Activated T-helper 1 cell treated with anti-CD3 and anti-CD28 coated beads, Interleukin-12 subunit alpha, Interleukin-12 subunit beta, Interleukin-2, Interleukin-4 antibody, amounts not matched to agents 30 ng/mL and 10 ng/mL and 1 ng/mL, durations not matched to agents 14 hours and 24 hours and 36 hours (primary cell): Measurements from ENCODE around the gene CD300LF. TPM values are rescaled to one million over a fixed set of nuclear protein-coding genes. Genes with fewer than 3 reads are reported as not detected.
A peak's percentile ranks its signal among the peaks of the same experiment; 100 is the strongest.

Experiments used
- DNase-seq: peaks from one replicate; pipeline ENCODE4 v3.0.0; 2021; ENCODE audit warnings: low spot score
- H3K27ac Mint-ChIP-seq: one replicate; pipeline ENCODE4 v1.8.0; 2021; ENCODE audit warnings: mild to moderate bottlenecking, mixed read lengths
- H3K27me3 Mint-ChIP-seq: one replicate; pipeline ENCODE4 v1.8.0; 2022; ENCODE audit warnings: mild to moderate bottlenecking, moderate library complexity, mixed read lengths; ENCODE audit not compliant: insufficient read depth
- H3K36me3 Mint-ChIP-seq: one replicate; pipeline ENCODE4 v1.8.0; 2021; ENCODE audit warnings: low read depth, mixed read lengths
- H3K4me1 Mint-ChIP-seq: one replicate; pipeline ENCODE4 v1.8.0; 2021; ENCODE audit warnings: low read depth, mixed read lengths
- H3K4me3 Mint-ChIP-seq: one replicate; pipeline ENCODE4 v1.8.0; 2021; ENCODE audit warnings: mild to moderate bottlenecking, moderate library complexity, mixed read lengths
- H3K9me3 Mint-ChIP-seq: one replicate; pipeline ENCODE4 v1.8.0; 2021; ENCODE audit warnings: mixed read lengths
- intact Hi-C: fragments of 100-400 bp; cut with micrococcal nuclease; formaldehyde crosslinking; loops from one replicate; pipeline ENCODE4 v1.15.1; 2024
- total RNA-seq: library from RNA; stranded (reverse); gene quantifications from 2 replicates; pipeline ENCODE4 v1.2.3, GENCODE V29; 2022

Gene CD300LF
- total RNA-seq, 1 donor from 2014 or later, result not detected

GRCh38 chr17:74744349-74744713, 31.6 kb upstream of the CD300LF start:
- H3K36me3 Mint-ChIP-seq, result peaks cover 6% of the 10 kb centered on the region
- peak overlapping the region; percentile 15 for H3K4me3 Mint-ChIP-seq
- H3K9me3 Mint-ChIP-seq, result no peaks in the 10 kb centered on the region
- no peak overlapping the region for H3K27ac Mint-ChIP-seq
- H3K27me3 Mint-ChIP-seq, result no peaks in the 10 kb centered on the region
- peaks cover 73% of the 10 kb centered on the region for H3K4me1 Mint-ChIP-seq
- intact Hi-C loops, result loop anchor here (1.0 to 10.0 kb wide), 6 partner anchors 26 to 290 kb away; no protein-coding TSS in a partner anchor
- no peak for DNase-seq

- H3K27ac Mint-ChIP-seq, result peak overlapping the region; percentile 88
- DNase-seq, result no peak
- H3K27me3 Mint-ChIP-seq, result no peaks in the 10 kb centered on the region
- no peak overlapping the region for H3K4me3 Mint-ChIP-seq
- intact Hi-C loops, result loop anchor here (1.0 to 10.0 kb wide), 7 partner anchors 15 to 291 kb away; no protein-coding TSS in a partner anchor
- H3K9me3 Mint-ChIP-seq, result no peaks in the 10 kb centered on the region
- peaks cover 8% of the 10 kb centered on the region for H3K36me3 Mint-ChIP-seq
- H3K4me1 Mint-ChIP-seq, result peaks cover 78% of the 10 kb centered on the region
These were observed 31.0 kb upstream of the CD300LF start for GRCh38 chr17:74743755-74744154.

- Mint-ChIP-seq H3K36me3 (peaks cover 10% of the 10 kb centered on the region), H3K27me3 (no peaks in the 10 kb centered on the region), H3K27ac (peak overlapping the region; percentile 88), H3K4me3 (peak overlapping the region; percentile 77), H3K9me3 (no peaks in the 10 kb centered on the region), H3K4me1 (peaks cover 85% of the 10 kb centered on the region)
- DNase-seq, result no peak
- intact Hi-C loops, result loop anchor here (2.0 to 10.0 kb wide), 2 partner anchors 16 to 292 kb away; no protein-coding TSS in a partner anchor
These were observed 30.3 kb upstream of the CD300LF start for GRCh38 chr17:74742978-74743545.

GRCh38 chr17:74742153-74742515, 29.4 kb upstream of the CD300LF start:
- no peaks in the 10 kb centered on the region for H3K9me3 Mint-ChIP-seq
- peak; percentile 71 for DNase-seq
- intact Hi-C loops, result loop anchor here (2.0 to 10.0 kb wide), 2 partner anchors 17 to 293 kb away; no protein-coding TSS in a partner anchor
- H3K4me3 Mint-ChIP-seq, result peak overlapping the region; percentile 63
- no peaks in the 10 kb centered on the region for H3K27me3 Mint-ChIP-seq
- H3K4me1 Mint-ChIP-seq, result peaks cover 86% of the 10 kb centered on the region
- peaks cover 10% of the 10 kb centered on the region for H3K36me3 Mint-ChIP-seq
- H3K27ac Mint-ChIP-seq, result peak overlapping the region; percentile 88

- Mint-ChIP-seq H3K27ac (peak overlapping the region; percentile 88), H3K4me3 (peak overlapping the region; percentile 33), H3K27me3 (no peaks in the 10 kb centered on the region), H3K36me3 (peaks cover 10% of the 10 kb centered on the region), H3K4me1 (peaks cover 83% of the 10 kb centered on the region), H3K9me3 (no peaks in the 10 kb centered on the region)
- intact Hi-C loops, result loop anchor here (10.0 kb wide), 1 partner anchor 294 kb away; no protein-coding TSS in a partner anchor
- no peak for DNase-seq
These were observed 28.1 kb upstream of the CD300LF start for GRCh38 chr17:74740641-74741387.

- no peaks in the 10 kb centered on the region for H3K27me3 Mint-ChIP-seq
- H3K4me1 Mint-ChIP-seq, result peaks cover 83% of the 10 kb centered on the region
- H3K36me3 Mint-ChIP-seq, result peaks cover 10% of the 10 kb centered on the region
- no peaks in the 10 kb centered on the region for H3K9me3 Mint-ChIP-seq
- no peak for DNase-seq
- peak overlapping the region; percentile 76 for H3K27ac Mint-ChIP-seq
- H3K4me3 Mint-ChIP-seq, result peak overlapping the region; percentile 55
- intact Hi-C loops, result loop anchor here (10.0 kb wide), 1 partner anchor 295 kb away; no protein-coding TSS in a partner anchor
These were observed 27.4 kb upstream of the CD300LF start for GRCh38 chr17:74740173-74740572.

GRCh38 chr17:74739227-74739831, 26.6 kb upstream of the CD300LF start:
- Mint-ChIP-seq H3K4me1 (peaks cover 76% of the 10 kb centered on the region), H3K27me3 (peaks cover 4% of the 10 kb centered on the region), H3K9me3 (no peaks in the 10 kb centered on the region), H3K36me3 (peaks cover 10% of the 10 kb centered on the region), H3K4me3 (peak overlapping the region; percentile 89), H3K27ac (peak overlapping the region; percentile 84)
- intact Hi-C loops, result loop anchor here (5.0 to 10.0 kb wide), 4 partner anchors 67 to 537 kb away; partner anchors contain the start of gene RPL38
- DNase-seq, result no peak

- peaks cover 4% of the 10 kb centered on the region for H3K27me3 Mint-ChIP-seq
- peaks cover 66% of the 10 kb centered on the region for H3K4me1 Mint-ChIP-seq
- intact Hi-C loops, result loop anchor here (5.0 to 10.0 kb wide), 4 partner anchors 66 to 536 kb away; partner anchors contain the start of gene RPL38
- peaks cover 7% of the 10 kb centered on the region for H3K36me3 Mint-ChIP-seq
- peak overlapping the region; percentile 84 for H3K27ac Mint-ChIP-seq
- DNase-seq, result peak; percentile 77
- H3K9me3 Mint-ChIP-seq, result no peaks in the 10 kb centered on the region
- H3K4me3 Mint-ChIP-seq, result peak overlapping the region; percentile 89
These were observed 25.6 kb upstream of the CD300LF start for GRCh38 chr17:74738051-74738996.

GRCh38 chr17:74737299-74738050, 24.8 kb upstream of the CD300LF start:
- Mint-ChIP-seq H3K4me1 (peaks cover 58% of the 10 kb centered on the region), H3K9me3 (no peaks in the 10 kb centered on the region), H3K27ac (peak overlapping the region; percentile 84), H3K27me3 (peaks cover 4% of the 10 kb centered on the region), H3K4me3 (peak overlapping the region; percentile 89), H3K36me3 (peaks cover 7% of the 10 kb centered on the region)
- peak; percentile 34 for DNase-seq
- intact Hi-C loops, result loop anchor here (1.0 to 10.0 kb wide), 5 partner anchors 65 to 535 kb away; partner anchors contain the start of gene RPL38

GRCh38 chr17:74736513-74737298, 24.0 kb upstream of the CD300LF start, which contains the start of gene RAB37:
TSS of gene RAB37 (plus strand) at chr17:74737256. CDS start at chr17:74737273, 17 bp downstream.
- peak; percentile 46 for DNase-seq
- intact Hi-C loops, result loop anchor here (1.0 to 10.0 kb wide), 5 partner anchors 64 to 534 kb away; partner anchors contain the start of gene RPL38
- Mint-ChIP-seq H3K36me3 (peaks cover 5% of the 10 kb centered on the region), H3K9me3 (no peaks in the 10 kb centered on the region), H3K27me3 (peaks cover 4% of the 10 kb centered on the region), H3K27ac (peak within 1 kb of the TSS; percentile 84), H3K4me3 (peak within 1 kb of the TSS; percentile 89), H3K4me1 (peaks cover 50% of the 10 kb centered on the region)

GRCh38 chr17:74734256-74734655, 21.5 kb upstream of the CD300LF start:
- intact Hi-C loops, result loop anchor here (10.0 kb wide), 2 partner anchors 219 to 259 kb away; no protein-coding TSS in a partner anchor
- Mint-ChIP-seq H3K27me3 (peaks cover 4% of the 10 kb centered on the region), H3K9me3 (no peaks in the 10 kb centered on the region), H3K4me1 (peaks cover 39% of the 10 kb centered on the region), H3K4me3 (no peak overlapping the region), H3K36me3 (peaks cover 5% of the 10 kb centered on the region), H3K27ac (peak overlapping the region; percentile 47)
- no peak for DNase-seq
